IPS-NIHi11 (cell line): ENCODE results near the gene LCE4A.
"Not testable (repeated sequence)": the region's sequence is repeated elsewhere in the genome, so short reads cannot be mapped to it uniquely, and the experiment has no call there.

ENCODE experiments used
- DNase-seq: peaks from one replicate; pipeline ENCODE4 v3.0.0; 2012; ENCODE audit warnings: mixed read lengths, low spot score

Gene LCE4A

GRCh38 chr1:152707860-152708259 lies at the start of gene LCE4A:
Gene LCE4A, plus strand, starts transcription at chr1:152708160. Its CDS starts 916 bp downstream, at chr1:152709076.
- DNase-seq, result no peak

GRCh38 chr1:152658649-152659048 lies 49.3 kb upstream of the LCE4A start:
- DNase-seq, result no peak

- DNase-seq, result no peak
Measured at GRCh38 chr1:152663098-152663497, 44.9 kb upstream of the LCE4A start, which contains the start of gene LCE2D. Gene LCE2D, plus strand, starts transcription at chr1:152663380. Its CDS starts 726 bp downstream, at chr1:152664106.

GRCh38 chr1:152666171-152666570 lies 41.8 kb upstream of the LCE4A start:
- not testable (repeated sequence) for DNase-seq

- no peak for DNase-seq
Measured at GRCh38 chr1:152667648-152668047, 40.3 kb upstream of the LCE4A start.

- DNase-seq, result no peak
Measured at GRCh38 chr1:152673016-152673415, 34.9 kb upstream of the LCE4A start.

GRCh38 chr1:152674983-152675382 lies 33.0 kb upstream of the LCE4A start, which contains the start of gene LCE2C:
Gene LCE2C, plus strand, starts transcription at chr1:152675279. Its CDS starts 737 bp downstream, at chr1:152676016.
- not testable (repeated sequence) for DNase-seq

- no peak for DNase-seq
Measured at GRCh38 chr1:152679459-152679858, 28.5 kb upstream of the LCE4A start.

GRCh38 chr1:152681616-152682015 lies 26.3 kb upstream of the LCE4A start:
- no peak for DNase-seq

- no peak for DNase-seq
Measured at GRCh38 chr1:152683846-152684245, 24.1 kb upstream of the LCE4A start.

- not testable (repeated sequence) for DNase-seq
Measured at GRCh38 chr1:152685823-152686222, 22.1 kb upstream of the LCE4A start, which contains the start of gene LCE2B. Gene LCE2B, plus strand, starts transcription at chr1:152686123. Its CDS starts 721 bp downstream, at chr1:152686844.

GRCh38 chr1:152697701-152698600 lies 10.0 kb upstream of the LCE4A start, which contains the start of gene LCE2A:
Gene LCE2A, plus strand, starts transcription at chr1:152698345. Its CDS starts 557 bp downstream, at chr1:152698902.
- DNase-seq, result no peak

- DNase-seq, result no peak
Measured at GRCh38 chr1:152699746-152700145, 8.2 kb upstream of the LCE4A start.

GRCh38 chr1:152718238-152718637 lies 10.3 kb downstream of the LCE4A start:
- DNase-seq, result no peak

- no peak for DNase-seq
Measured at GRCh38 chr1:152725261-152725660, 17.3 kb downstream of the LCE4A start.

GRCh38 chr1:152728986-152729385 lies 21.0 kb downstream of the LCE4A start:
- DNase-seq, result no peak

GRCh38 chr1:152735648-152736047 lies 27.7 kb downstream of the LCE4A start:
- no peak for DNase-seq

GRCh38 chr1:152737997-152738396 lies 30.0 kb downstream of the LCE4A start:
- no peak for DNase-seq

GRCh38 chr1:152739841-152740240 lies 31.9 kb downstream of the LCE4A start:
- DNase-seq, result no peak

- no peak for DNase-seq
Measured at GRCh38 chr1:152741656-152742055, 33.7 kb downstream of the LCE4A start.

GRCh38 chr1:152743371-152744145 lies 35.6 kb downstream of the LCE4A start:
- DNase-seq, result no peak

GRCh38 chr1:152745289-152745704 lies 37.3 kb downstream of the LCE4A start:
- no peak for DNase-seq
